GM19043 (cell line): Measurements from ENCODE around the gene APOL2.
"Not testable (repeated sequence)": the region's sequence is repeated elsewhere in the genome, so short reads cannot be mapped to it uniquely, and the experiment has no call there.

Experiments used
- ATAC-seq: cut with Tn5 transposase; IDR thresholded peaks from one replicate; pipeline ENCODE4 v1.9.1; 2021; ENCODE audit warnings: low read depth; ENCODE audit not compliant: unreplicated experiment

Gene APOL2, protein sequence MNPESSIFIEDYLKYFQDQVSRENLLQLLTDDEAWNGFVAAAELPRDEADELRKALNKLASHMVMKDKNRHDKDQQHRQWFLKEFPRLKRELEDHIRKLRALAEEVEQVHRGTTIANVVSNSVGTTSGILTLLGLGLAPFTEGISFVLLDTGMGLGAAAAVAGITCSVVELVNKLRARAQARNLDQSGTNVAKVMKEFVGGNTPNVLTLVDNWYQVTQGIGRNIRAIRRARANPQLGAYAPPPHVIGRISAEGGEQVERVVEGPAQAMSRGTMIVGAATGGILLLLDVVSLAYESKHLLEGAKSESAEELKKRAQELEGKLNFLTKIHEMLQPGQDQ

GRCh38 chr22:36239401-36240171 is at the start of gene APOL2:
TSS of gene APOL2 (minus strand) at chr22:36239527. CDS start at chr22:36233162, 6,365 bp downstream.
- peak; percentile 84 for ATAC-seq

DNA sequence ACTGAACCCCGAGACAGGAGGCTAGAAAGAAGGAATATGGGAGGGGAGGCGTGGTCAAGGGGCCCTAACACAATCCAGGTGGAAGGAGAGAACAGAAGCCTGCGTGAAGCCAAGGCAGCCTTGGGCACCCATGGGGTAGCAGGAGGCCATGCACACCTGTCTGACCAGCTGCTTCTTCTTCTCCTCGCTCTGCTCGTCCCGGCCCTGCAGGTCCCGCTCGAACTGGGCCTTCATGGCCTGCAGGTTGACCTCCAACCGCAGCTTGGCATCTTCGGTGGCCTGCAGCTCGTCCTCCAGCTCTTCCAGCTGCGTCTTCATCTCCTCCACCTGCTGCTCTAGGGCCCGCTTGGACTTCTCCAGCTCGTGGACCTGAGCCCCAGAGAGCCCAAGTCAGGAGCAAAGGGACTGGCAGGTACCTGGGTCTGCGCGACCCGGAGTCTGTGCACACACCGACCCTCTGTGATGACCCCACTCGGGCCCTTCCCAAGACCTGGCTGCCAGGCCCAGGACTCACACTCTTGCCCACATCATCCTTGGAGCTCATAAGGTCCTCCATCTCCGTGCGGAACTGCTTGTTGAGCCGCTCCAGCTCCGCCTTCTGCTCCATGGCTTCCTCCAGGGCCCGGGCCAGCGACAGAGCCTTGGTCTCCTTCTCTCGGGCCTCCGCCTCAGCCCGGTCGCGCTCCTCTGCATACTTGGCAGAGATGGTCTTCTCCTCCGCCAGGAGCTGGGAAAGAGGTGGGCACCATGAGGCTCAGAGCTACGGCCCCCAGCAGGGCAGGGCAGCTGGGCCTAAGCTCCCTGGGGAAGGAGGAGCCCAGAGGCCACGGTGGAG is 49.5 kb upstream of the APOL2 start:
- ATAC-seq = no peak

DNA sequence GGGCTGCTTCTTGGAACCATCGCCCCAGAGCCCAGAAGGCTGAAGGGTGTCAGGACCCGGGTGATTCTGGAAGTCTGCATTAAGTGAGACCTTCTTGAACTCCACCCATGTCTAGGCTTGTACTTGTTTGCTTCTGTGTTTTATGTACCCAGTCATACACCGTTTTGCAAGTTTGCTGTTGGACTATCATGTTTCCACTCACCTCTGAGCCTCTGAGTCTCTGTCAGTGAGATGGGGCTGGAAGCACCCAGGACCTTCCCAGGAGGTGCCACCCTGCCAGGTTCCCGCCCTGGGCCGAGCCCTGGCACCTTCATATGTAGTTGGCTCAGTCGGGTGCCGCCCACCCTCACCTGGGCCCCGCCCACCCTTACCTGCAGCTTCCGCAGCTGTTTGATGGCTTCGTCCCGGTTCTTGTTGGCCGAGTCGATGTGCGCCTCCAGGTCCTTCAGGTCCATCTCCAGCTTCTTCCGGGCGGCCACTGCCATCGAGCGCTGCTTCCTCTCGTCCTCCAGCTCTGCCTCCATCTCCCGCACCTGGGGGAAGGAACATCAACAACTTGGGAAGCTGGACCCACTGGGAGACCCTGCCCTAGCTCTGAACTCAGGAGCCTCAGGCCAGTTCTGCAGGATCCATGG is 48.7 kb upstream of the APOL2 start:
- ATAC-seq = no peak

DNA sequence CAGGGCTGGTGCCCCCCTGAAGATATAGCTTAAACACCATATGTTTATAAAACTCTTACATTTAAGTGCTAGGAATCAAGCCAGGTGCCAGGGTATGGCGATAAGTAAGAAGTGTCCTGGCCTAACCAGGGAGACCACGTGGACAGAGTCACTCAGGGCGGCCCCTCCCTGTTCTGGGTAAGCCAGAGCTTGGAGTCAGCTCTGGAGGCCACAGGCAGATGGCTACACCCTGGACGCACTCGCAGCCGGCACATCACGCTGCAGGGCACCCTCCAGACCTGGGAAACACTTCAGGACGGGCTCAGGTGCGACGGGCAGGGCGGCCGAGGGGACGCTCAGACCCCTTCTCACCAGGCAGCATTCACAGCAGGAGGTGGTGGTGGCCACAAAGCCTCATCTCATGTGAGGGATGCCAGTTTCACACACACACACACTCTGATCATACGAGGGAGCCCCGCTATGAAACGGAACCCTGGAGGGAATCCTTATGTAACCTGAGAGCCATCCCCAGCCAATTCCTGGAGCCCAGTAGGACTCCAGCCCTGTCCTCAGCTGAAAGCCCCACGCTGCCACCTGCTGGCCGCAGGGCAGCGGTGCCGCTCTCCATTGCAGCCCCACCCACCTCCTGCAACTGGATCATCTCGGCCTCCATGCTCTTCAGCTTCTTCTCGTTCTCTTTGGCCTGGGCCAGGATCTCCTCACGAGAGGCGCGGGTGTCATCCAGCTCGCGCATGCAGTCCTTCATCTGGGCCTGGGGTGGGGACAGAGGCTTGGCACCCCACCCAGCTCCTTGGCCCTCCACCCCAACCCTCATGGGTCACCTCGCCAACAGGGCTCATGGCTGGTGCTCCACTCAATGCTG is 47.0 kb upstream of the APOL2 start:
- no peak for ATAC-seq

- ATAC-seq = no peak
Measured at GRCh38 chr22:36285545-36285944, 46.2 kb upstream of the APOL2 start.

- no peak for ATAC-seq
Measured at GRCh38 chr22:36285017-36285416, 45.7 kb upstream of the APOL2 start.

DNA sequence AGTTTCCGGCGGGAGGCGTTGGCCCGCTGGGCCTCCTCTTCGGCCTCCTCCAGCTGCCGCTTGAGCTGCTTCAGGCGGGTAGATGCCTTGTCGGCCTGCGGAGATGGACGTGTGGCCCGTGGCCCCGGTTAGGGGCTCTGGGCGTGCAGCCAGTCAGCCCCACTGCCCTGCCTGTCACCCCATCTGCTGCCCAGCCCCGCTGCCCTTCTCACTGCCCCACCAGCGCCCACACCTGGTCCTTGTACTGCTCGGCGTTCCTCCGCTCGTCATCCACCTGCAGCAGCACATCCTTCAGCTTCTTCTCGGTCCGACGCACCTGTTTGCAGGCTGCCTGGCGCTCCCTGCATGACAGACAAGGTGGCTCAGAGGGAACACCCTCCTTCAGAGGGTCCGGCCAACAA is 44.8 kb upstream of the APOL2 start:
- no peak for ATAC-seq

- ATAC-seq = no peak
Measured at GRCh38 chr22:36282328-36282831, 43.1 kb upstream of the APOL2 start.

DNA sequence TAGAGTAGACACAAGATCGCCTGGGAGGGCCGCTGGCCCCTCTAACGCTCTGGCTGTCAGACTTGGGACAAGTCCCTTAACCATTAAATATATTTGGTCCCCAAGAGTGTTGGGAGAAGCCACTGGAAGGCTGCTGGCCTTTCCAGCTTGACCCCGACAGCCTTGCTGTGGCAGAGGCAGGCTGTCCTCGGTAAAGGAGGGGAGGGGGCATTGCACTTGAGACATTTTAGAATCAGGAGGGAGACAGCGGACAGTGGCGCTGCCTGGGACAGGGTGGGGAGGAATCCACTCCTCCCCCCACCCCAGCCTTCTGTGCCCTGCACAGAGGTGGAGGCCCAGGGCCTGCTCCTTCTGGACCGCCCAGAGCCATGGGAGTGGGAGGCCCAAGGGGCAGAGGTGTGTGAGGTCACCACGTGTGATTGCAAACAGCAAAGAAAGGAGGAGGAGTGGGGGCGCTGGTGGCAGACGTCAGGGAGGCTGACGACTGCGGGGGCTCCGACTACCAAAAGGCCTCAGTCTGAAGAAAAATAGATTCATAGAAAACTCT is 42.5 kb upstream of the APOL2 start:
- no peak for ATAC-seq

DNA sequence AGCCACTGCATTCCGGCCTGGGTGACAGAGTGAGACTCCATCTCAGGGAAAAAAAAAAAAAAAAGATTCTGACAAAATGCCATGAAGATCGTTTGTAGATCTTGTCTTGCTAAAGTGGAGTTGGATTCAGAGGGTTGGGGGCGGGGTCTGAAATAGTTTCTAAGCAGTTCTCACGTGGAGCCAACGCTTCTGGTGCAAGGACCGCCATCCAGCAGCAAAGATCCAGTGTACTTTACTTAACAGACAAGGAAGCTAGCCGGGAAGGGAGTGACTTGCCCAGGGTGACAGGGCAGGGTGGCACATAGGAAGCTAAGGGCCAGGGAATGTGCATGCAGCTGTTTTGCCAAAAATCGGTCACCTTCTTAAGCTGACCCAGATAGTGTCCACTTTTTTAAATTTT is 41.1 kb upstream of the APOL2 start:
- no peak for ATAC-seq

DNA sequence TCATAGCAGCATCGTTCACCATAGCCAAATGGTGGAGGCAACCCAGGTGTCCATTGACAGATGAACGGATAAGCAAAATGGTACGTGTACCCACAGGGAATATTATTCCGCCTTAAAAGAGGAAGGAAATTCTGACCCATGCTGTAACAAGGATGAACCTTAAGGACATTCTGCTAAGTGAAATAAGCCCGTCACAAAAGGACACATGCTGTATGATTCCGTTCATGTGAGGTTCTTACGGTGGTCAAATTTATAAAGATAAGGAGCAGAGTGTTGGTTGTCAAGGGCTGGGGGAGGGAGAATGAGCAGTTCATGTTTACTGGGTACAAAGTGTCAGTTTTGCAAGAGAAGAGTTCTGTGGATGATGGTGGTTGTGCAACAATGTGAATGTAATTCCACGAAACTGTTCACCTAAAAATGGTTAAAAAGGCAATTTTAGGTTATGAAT is 39.9 kb upstream of the APOL2 start:
- no peak for ATAC-seq

DNA sequence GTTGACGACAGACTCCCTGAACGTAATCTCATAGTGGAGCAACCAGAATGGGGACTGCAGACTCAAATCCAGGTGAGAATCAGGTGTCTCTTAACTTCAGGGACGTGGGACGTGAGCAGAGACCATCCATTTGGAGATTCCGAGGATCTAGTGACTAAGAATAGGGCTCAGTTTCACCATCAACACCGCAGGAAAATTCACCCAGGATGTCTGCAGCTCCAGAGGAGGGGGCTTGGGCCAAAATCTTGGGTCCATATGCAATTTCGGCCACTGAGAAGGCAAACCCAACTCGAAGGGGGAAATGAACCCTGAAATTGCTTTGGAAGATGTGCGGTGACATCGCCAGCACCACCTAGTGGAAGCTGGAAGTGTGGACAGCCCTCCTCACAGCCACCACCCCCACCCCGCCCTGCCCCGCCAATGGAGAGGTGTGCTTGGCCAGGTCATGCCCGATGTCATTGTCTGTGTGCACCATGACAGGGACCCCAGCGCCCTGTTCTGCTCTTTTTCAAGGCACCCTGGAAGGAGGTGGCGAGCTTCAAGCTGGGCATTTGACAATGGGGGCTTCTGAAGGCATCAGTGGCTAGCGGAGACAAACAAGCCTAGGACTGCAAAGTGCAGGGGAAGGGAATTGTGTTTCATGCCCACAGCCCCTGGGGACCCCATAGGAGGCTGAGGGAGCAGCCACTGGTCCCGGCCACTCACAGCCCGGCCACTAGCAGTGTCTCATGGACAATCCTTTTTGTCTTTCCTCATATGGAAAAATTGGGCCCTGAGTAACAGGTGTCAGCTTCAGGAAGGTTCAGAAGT is 38.4 kb upstream of the APOL2 start:
- no peak for ATAC-seq

GRCh38 chr22:36274531-36274930 is 35.2 kb upstream of the APOL2 start:
- ATAC-seq = no peak

DNA sequence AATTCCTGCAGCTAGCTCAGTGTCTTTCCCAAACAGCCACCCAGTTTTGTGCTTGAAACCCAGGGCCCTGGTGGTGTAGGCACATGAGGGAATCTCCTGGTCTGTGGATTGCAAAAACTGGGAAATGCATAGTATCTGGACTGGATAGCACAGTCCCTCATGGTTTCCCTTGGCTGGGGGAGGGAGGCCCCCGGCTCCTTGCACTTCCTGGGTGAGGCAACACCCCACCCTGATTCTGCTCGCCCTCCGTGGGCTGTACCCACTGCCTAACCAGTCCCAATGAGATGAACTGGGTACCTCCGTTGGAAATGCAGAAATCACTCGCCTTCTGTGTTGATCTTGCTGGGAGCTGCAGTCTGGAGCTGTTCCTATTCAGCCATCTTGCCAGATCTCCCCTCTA is 32.6 kb upstream of the APOL2 start:
- not testable (repeated sequence) for ATAC-seq

GRCh38 chr22:36271231-36271630 is 31.9 kb upstream of the APOL2 start:
- ATAC-seq = not testable (repeated sequence)

DNA sequence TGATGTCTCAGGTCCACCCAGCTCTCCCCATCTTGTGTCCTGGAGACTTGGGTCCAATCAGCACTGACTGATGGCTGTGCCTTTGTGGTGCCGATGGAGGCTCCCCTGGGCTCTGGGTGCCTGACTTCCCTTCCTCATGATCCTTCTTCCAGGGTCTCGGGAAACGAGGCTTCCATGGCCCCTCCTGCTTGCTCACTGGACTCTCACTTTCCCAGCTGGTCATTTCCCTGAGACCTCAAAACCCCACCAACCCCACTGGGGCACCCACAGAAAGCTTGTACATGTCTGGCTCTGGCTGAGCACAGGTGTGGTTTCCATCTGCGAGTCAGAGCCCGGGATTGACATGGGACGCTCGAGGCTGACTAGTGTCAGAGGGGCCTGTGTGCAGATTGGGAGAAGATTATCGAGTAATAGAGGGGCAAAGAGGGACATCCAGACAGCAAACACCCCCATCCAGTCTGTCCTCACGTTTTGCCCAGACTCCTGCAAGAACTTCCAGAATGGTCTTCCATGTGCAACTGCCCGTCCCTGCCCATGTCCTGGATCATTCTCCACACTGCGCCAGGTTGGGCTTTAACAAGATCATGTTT is 28.7 kb upstream of the APOL2 start:
- no peak for ATAC-seq

DNA sequence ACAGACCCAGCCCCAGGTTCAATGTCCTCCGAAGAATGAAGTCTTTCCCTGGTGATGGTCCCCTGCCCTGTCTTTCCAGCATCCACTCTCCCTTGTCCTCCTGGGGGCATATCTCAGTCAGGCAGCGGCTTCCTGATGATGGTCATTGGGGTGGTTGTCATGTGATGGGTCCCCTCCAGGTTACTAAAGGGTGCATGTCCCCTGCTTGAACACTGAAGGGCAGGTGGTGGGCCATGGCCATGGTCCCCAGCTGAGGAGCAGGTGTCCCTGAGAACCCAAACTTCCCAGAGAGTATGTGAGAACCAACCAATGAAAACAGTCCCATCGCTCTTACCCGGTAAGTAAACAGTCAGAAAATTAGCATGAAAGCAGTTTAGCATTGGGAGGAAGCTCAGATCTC is 27.7 kb upstream of the APOL2 start:
- ATAC-seq = no peak
